Hematopoietic multipotent progenitor cell treated with erythropoietin and hydrocortisone succinate and interleukin-3 and kit ligand, for 4 days (in vitro differentiated cells): Measurements from ENCODE around the gene ANKRD33B.
A peak's percentile ranks its signal among the peaks of the same experiment; 100 is the strongest.
"Not testable (repeated sequence)": the region's sequence is repeated elsewhere in the genome, so short reads cannot be mapped to it uniquely, and the experiment has no call there.

Experiments
- DNase-seq: peaks from one replicate; pipeline ENCODE4 v3.0.0-alpha.2; 2015

ANKRD33B gene

GRCh38 chr5:10538103-10538788 is 25.6 kb upstream of the ANKRD33B start:
- DNase-seq = no peak

GRCh38 chr5:10538789-10539686 is 24.8 kb upstream of the ANKRD33B start:
- DNase-seq = peak; percentile 65

GRCh38 chr5:10539687-10539998 is 24.2 kb upstream of the ANKRD33B start:
- DNase-seq = no peak

GRCh38 chr5:10540036-10540544 is 23.8 kb upstream of the ANKRD33B start:
- peak; percentile 35 for DNase-seq

GRCh38 chr5:10540951-10541646 is 22.8 kb upstream of the ANKRD33B start:
- no peak for DNase-seq

GRCh38 chr5:10542055-10542550 is 21.8 kb upstream of the ANKRD33B start:
- no peak for DNase-seq

GRCh38 chr5:10543585-10544040 is 20.3 kb upstream of the ANKRD33B start:
- peak; percentile 67 for DNase-seq

- no peak for DNase-seq
Observed at GRCh38 chr5:10545084-10545483, 18.8 kb upstream of the ANKRD33B start.

GRCh38 chr5:10546186-10546585 is 17.7 kb upstream of the ANKRD33B start:
- DNase-seq = peak; percentile 45

- no peak for DNase-seq
Observed at GRCh38 chr5:10548418-10549122, 15.3 kb upstream of the ANKRD33B start.

GRCh38 chr5:10549123-10549514 is 14.8 kb upstream of the ANKRD33B start:
- not testable (repeated sequence) for DNase-seq

- DNase-seq = no peak
Observed at GRCh38 chr5:10550222-10550995, 13.5 kb upstream of the ANKRD33B start.

GRCh38 chr5:10551782-10552138 is 12.1 kb upstream of the ANKRD33B start:
- DNase-seq = no peak

- peak; percentile 38 for DNase-seq
Observed at GRCh38 chr5:10552183-10553143, 11.4 kb upstream of the ANKRD33B start.

GRCh38 chr5:10553476-10553875 is 10.4 kb upstream of the ANKRD33B start:
- no peak for DNase-seq

- no peak for DNase-seq
Observed at GRCh38 chr5:10555277-10555684, 8.6 kb upstream of the ANKRD33B start.

- no peak for DNase-seq
Observed at GRCh38 chr5:10556289-10556807, 7.5 kb upstream of the ANKRD33B start.

- no peak for DNase-seq
Observed at GRCh38 chr5:10556893-10557746, 6.8 kb upstream of the ANKRD33B start.

- no peak for DNase-seq
Observed at GRCh38 chr5:10559151-10559550, 4.7 kb upstream of the ANKRD33B start.
